Astrocyte of the hippocampus (primary cell): ENCODE data around the gene DCAF8L2.
"Not testable (repeated sequence)": the region's sequence is repeated elsewhere in the genome, so short reads cannot be mapped to it uniquely, and the experiment has no call there.

Experiments
- DNase-seq: peaks from one replicate; pipeline ENCODE4 v3.0.0; 2011; ENCODE audit warnings: low read depth, low spot score

The DCAF8L2 gene

GRCh38 chrX:27679281-27679680 is 89.1 kb downstream of the DCAF8L2 start:
- peak; percentile 0 for DNase-seq

DNA sequence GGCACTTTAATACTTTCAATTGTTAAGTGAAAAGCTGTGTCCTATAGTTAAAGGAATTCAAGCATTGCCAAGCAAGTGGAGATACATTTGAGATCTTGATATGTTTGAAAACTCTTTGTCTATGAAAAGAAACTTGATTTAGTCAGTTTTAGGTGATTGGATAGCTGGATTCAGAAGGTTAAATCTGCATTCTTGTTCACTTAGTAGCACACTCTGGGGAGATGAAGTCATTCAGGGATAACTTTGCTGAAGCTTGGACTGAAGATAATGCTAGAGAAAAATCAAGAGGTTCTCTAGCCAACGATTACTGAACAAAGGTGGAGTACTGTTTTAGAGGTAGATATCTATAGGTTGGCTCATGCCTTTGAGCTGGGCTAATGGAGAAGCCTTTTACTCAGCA is 90.6 kb downstream of the DCAF8L2 start:
- DNase-seq: peak; percentile 31

- DNase-seq: peak; percentile 10
Observed at GRCh38 chrX:27683566-27684208, 93.5 kb downstream of the DCAF8L2 start.

DNA sequence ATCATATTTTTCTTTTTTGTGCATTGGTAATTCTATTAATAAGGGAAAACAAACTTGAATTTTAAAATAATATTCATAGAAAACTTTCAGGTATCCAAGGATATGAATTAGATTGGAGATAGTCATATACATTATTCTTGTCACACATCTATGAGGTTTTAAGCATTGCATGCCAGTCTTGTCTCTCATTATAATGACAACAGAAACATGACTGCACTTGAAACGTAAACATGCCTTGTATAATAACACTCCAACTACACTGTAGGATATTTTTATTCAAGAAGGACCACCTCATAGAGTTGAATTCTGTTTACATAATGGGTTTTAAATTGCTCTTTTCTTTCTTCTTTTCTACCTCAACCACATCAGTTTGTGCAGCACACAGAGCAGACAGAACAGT is 104.5 kb downstream of the DCAF8L2 start:
- no peak for DNase-seq

DNA sequence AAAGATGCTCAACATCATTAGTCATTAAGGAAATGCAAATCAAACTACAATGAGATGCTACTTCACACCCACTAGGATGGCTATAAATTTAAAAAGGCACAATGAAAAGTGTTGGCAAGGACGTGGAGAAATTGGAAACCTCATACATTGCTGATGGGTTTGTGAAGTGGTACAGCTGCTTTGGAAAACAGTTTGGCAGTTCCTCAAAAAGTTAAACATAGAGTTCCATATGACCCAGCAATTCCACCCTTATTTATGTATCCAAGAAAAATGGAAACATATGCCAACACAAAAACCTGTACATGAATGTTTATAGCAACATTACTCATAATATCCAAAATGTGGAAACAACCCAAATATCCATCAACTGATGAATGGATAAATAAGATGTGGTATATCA is 116.4 kb downstream of the DCAF8L2 start:
- DNase-seq: no peak

DNA sequence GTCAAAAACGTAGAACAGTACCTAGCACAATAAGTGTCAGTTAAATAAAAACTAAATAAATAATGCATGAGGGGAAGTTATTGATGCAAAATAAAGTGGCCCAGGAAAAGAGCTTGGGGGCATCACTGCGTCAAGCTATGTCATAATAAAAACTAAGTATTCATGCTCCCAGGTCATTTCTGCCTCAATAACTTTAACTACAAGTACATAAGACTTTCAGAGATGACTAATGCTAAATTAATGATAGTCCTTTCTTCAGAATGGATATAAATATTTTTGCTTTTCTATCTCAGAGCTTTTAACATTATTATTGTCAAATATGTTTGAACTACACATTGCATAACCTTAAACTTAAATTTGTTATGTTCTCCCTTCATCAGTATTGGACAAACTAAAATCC is 125.5 kb downstream of the DCAF8L2 start:
- no peak for DNase-seq

- DNase-seq: peak; percentile 42
Observed at GRCh38 chrX:27728291-27728690, 138.1 kb downstream of the DCAF8L2 start.

DNA sequence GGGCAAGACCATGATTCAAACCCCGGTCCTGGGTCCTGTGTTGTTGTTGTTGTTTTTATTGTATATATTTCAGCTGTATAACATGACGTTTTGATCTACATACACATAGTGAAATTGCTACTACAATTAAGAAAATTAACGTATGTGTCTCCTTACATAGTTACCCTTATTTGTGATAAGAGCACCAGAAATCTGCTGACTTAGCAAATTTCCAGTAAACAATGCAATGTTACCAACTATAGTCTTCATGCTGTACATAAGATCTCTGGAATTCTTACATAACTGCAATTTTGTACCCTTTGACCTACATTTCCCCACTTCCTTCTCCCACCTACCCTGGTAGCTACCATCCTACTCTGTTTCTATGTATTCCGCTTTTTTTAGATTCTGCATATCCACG is 141.8 kb downstream of the DCAF8L2 start:
- no peak for DNase-seq

DNA sequence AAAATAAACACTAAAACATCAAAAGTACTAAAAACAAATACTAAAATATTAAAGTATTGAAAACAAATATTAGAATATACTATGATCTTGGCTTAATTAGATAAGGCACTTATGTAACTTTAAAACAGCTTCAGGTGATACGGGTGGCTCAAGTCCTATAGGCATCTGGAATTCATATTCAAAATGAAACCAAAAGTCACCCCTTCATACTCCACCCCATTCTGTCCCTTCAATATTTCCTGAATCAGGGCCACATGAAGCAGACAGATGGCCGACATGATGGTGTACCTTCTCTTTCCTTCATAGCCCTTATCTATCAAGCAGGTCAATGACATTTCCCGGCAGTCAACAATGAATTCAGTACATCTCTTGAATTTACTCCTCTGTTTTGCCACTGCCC is 145.8 kb downstream of the DCAF8L2 start:
- DNase-seq: no peak

- no peak for DNase-seq
Observed at GRCh38 chrX:27740933-27741332, 150.8 kb downstream of the DCAF8L2 start.

DNA sequence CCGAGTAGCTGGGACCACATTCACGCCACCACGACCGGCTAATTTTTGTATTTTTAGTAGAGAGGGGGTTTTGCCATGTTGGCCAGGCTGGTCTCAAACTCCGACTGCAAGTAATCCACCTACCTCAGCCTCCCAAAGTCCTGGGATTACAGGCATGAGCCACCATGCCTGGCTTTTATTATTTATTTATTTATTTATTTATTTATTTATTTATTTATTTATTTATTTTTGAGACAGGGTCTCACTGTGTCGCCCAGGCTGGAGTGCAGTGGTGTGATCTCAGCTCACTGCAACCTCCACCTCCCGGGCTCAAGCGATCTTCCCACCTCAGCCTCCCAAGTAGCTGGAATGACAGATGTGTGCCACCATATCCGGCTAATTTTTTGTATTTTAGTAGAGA is 153.4 kb downstream of the DCAF8L2 start:
- not testable (repeated sequence) for DNase-seq

GRCh38 chrX:27746516-27746915 is 156.4 kb downstream of the DCAF8L2 start:
- no peak for DNase-seq

GRCh38 chrX:27750298-27750697 is 160.2 kb downstream of the DCAF8L2 start:
- not testable (repeated sequence) for DNase-seq

DNA sequence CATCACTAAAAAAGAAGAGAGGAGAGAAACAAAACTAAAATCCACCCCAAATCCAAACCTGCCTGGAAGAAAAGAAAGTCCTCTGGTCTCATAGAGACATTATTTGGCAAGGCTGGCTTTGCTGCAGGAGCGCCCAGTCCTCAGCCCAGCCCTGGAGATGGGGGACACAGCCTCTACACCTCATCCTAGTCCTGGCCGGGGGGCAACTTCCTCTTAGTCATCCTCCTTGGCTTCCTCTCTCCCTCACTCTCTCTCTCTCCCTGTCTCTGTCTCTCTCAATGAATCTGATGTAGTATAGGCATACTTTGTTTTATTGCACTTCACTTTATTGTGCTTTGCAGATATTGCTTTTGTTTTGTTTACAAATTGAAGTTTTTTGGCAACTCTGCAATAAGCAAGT is 161.8 kb downstream of the DCAF8L2 start:
- no peak for DNase-seq

- no peak for DNase-seq
Observed at GRCh38 chrX:27765718-27766117, 175.6 kb downstream of the DCAF8L2 start.

DNA sequence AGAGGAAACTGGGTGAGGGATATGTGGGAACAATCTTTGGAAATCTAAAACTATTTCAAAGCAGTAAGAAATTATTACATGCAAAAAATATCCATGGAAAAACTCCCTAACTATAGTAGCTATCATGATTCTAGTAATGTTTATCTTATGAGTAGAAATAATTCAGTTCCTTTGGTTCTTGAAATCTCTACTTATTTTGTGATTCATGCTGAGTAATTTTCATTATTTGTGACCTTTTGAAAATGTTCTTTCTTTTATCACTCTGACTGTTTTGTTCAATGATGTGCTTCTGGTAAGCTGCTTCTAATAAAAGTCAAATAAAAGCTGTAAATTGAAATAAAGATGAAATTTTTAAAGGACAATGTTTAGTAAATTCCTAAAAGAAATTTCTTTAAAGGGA is 177.2 kb downstream of the DCAF8L2 start:
- no peak for DNase-seq

DNA sequence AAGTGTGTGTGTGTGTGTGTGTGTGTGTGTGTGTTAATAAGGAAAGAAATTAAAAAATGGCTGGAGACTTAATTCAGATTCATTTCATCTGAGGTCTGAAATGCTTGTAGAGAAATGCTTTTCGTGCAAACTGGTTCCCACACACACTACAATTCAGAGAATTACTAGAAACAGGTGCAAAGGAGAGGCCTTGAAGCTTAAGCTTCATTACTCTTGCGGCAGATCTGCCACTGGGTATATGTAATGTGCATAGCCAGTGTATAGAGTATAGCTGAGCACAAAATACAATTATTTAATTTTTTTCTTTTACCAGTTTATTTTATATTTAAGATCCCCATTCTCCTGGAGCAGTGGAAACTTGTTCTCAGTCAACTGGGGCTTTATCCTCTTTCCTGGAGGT is 185.8 kb downstream of the DCAF8L2 start:
- no peak for DNase-seq

GRCh38 chrX:27796640-27797257 is 206.6 kb downstream of the DCAF8L2 start:
- no peak for DNase-seq

DNA sequence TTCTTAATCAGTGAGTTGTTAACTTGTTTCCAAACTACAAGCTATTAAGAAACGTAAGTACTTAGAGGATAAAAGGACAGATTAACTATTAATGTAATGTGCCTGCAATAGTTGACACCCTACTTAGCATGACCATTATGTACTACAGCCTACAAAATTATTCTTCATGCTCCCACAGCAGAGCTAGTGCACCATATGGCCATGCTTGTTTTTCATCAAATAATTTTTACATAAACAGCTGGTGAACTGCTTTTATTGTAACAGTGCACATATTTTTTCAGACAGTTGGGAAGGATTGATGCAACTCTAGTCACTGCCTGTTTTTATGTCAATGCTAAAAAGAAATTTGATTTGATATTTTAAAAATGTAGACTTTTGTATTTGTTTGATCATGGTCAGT is 207.4 kb downstream of the DCAF8L2 start:
- DNase-seq: no peak
